ENCODE measurements around the gene SEMA3F.

Gene SEMA3F

GRCh38 chr3:50132421-50133282 lies 22.5 kb upstream of the SEMA3F start:
- no peak for DNase-seq (ENCODE audit: low read depth)

- DNase-seq (ENCODE audit: low read depth) = no peak
Observed at GRCh38 chr3:50133283-50133615, 21.9 kb upstream of the SEMA3F start.

GRCh38 chr3:50134367-50134766 lies 20.8 kb upstream of the SEMA3F start:
- DNase-seq (ENCODE audit: low read depth) = no peak

GRCh38 chr3:50135964-50136363 lies 19.2 kb upstream of the SEMA3F start:
- DNase-seq (ENCODE audit: low read depth) = no peak

- DNase-seq (ENCODE audit: low read depth) = no peak
Observed at GRCh38 chr3:50136714-50137405, 18.3 kb upstream of the SEMA3F start.

- DNase-seq (ENCODE audit: low read depth) = no peak
Observed at GRCh38 chr3:50137531-50137930, 17.6 kb upstream of the SEMA3F start.

- DNase-seq (ENCODE audit: low read depth) = no peak
Observed at GRCh38 chr3:50138266-50139200, 16.6 kb upstream of the SEMA3F start.

- DNase-seq (ENCODE audit: low read depth) = no peak
Observed at GRCh38 chr3:50139308-50139707, 15.8 kb upstream of the SEMA3F start.

GRCh38 chr3:50139718-50140423 lies 15.3 kb upstream of the SEMA3F start:
- DNase-seq (ENCODE audit: low read depth) = no peak

- DNase-seq (ENCODE audit: low read depth) = no peak
Observed at GRCh38 chr3:50140990-50141389, 14.1 kb upstream of the SEMA3F start.

- DNase-seq (ENCODE audit: low read depth) = no peak
Observed at GRCh38 chr3:50146316-50146901, 8.7 kb upstream of the SEMA3F start.

GRCh38 chr3:50147016-50147415 lies 8.1 kb upstream of the SEMA3F start:
- DNase-seq (ENCODE audit: low read depth) = no peak

GRCh38 chr3:50147447-50147846 lies 7.7 kb upstream of the SEMA3F start:
- no peak for DNase-seq (ENCODE audit: low read depth)

- no peak for DNase-seq (ENCODE audit: low read depth)
Observed at GRCh38 chr3:50147861-50148260, 7.3 kb upstream of the SEMA3F start.

GRCh38 chr3:50150404-50150750 lies 4.7 kb upstream of the SEMA3F start:
- DNase-seq (ENCODE audit: low read depth) = no peak

- DNase-seq (ENCODE audit: low read depth) = no peak
Observed at GRCh38 chr3:50150863-50151686, 4.0 kb upstream of the SEMA3F start.

- DNase-seq (ENCODE audit: low read depth) = no peak
Observed at GRCh38 chr3:50151728-50152127, 3.4 kb upstream of the SEMA3F start.

- no peak for DNase-seq (ENCODE audit: low read depth)
Observed at GRCh38 chr3:50153782-50154475, 1.2 kb upstream of the SEMA3F start.

GRCh38 chr3:50154476-50154839 lies 666 bp upstream of the SEMA3F start:
- no peak for DNase-seq (ENCODE audit: low read depth)

- DNase-seq (ENCODE audit: low read depth) = no peak
Observed at GRCh38 chr3:50155491-50155878, 361 bp downstream of the SEMA3F start.
